KOPT-K1 (cell line): ENCODE measurements around the gene CH25H.
"Not testable (repeated sequence)": the region's sequence is repeated elsewhere in the genome, so short reads cannot be mapped to it uniquely, and the experiment has no call there.

Source experiments
- H3K27ac ChIP-seq: fragments of 200-600 bp; sonication (generic); 2 replicates; pipeline ENCODE4 v1.5.1; 2016; ENCODE audit warnings: antibody characterized with exemption, mild to moderate bottlenecking, low read depth, low read length; ENCODE audit not compliant: poor library complexity, severe bottlenecking
- H3K36me3 ChIP-seq: fragments of 200-600 bp; sonication (generic); 2 replicates; pipeline ENCODE4 v1.5.1; 2017; ENCODE audit warnings: antibody characterized with exemption, mild to moderate bottlenecking, low read length, moderate library complexity; ENCODE audit not compliant: insufficient read depth
- H3K9me3 ChIP-seq: fragments of 200-600 bp; sonication (generic); 2 replicates; pipeline ENCODE4 v1.5.1; 2017; ENCODE audit warnings: antibody characterized with exemption, low read length, mild to moderate bottlenecking; ENCODE audit not compliant: insufficient read depth, poor library complexity, severe bottlenecking

CH25H gene

GRCh38 chr10:89207181-89207800 is at the start of gene CH25H:
Gene CH25H (minus strand): TSS chr10:89207317. CDS start chr10:89207292, 25 bp downstream.
- no peaks in the 10 kb centered on the region for H3K9me3 ChIP-seq
- no peaks in the 10 kb centered on the region for H3K36me3 ChIP-seq
- H3K27ac ChIP-seq: no peak within 1 kb of the TSS

- H3K36me3 ChIP-seq: no peaks in the 10 kb centered on the region
- no peak overlapping the region for H3K27ac ChIP-seq
- H3K9me3 ChIP-seq: peaks cover 26% of the 10 kb centered on the region
These were observed 49.2 kb upstream of the CH25H start for GRCh38 chr10:89256340-89256739.

- Histone ChIP-seq H3K9me3 (peaks cover 26% of the 10 kb centered on the region), H3K27ac (no peak overlapping the region), H3K36me3 (no peaks in the 10 kb centered on the region)
These were observed 48.7 kb upstream of the CH25H start for GRCh38 chr10:89255793-89256192.

- not testable (repeated sequence) for H3K27ac ChIP-seq, H3K36me3 ChIP-seq
- peaks cover 26% of the 10 kb centered on the region for H3K9me3 ChIP-seq
These were observed 48.0 kb upstream of the CH25H start for GRCh38 chr10:89255091-89255579.

GRCh38 chr10:89252225-89252585 is 45.1 kb upstream of the CH25H start:
- Histone ChIP-seq H3K9me3 (peaks cover 26% of the 10 kb centered on the region), H3K36me3 (no peaks in the 10 kb centered on the region), H3K27ac (peak overlapping the region; percentile 29)

- H3K9me3 ChIP-seq: peaks cover 26% of the 10 kb centered on the region
- peak within 1 kb of the TSS; percentile 69 for H3K27ac ChIP-seq
- no peaks in the 10 kb centered on the region for H3K36me3 ChIP-seq
These were observed 44.5 kb upstream of the CH25H start, which contains the start of gene LIPA for GRCh38 chr10:89251409-89252224. Gene LIPA (minus strand): TSS chr10:89251775. CDS start chr10:89247648, 4,127 bp downstream.

GRCh38 chr10:89250865-89251408 is 43.8 kb upstream of the CH25H start:
- Histone ChIP-seq H3K9me3 (peaks cover 26% of the 10 kb centered on the region), H3K27ac (peak overlapping the region; percentile 69), H3K36me3 (no peaks in the 10 kb centered on the region)

GRCh38 chr10:89248990-89249389 is 41.9 kb upstream of the CH25H start:
- Histone ChIP-seq H3K27ac (no peak overlapping the region), H3K36me3 (no peaks in the 10 kb centered on the region), H3K9me3 (peaks cover 17% of the 10 kb centered on the region)

- not testable (repeated sequence) for H3K36me3 ChIP-seq, H3K27ac ChIP-seq, H3K9me3 ChIP-seq
These were observed 40.5 kb upstream of the CH25H start for GRCh38 chr10:89247623-89248022.

GRCh38 chr10:89245802-89246201 is 38.7 kb upstream of the CH25H start:
- H3K27ac ChIP-seq: no peak overlapping the region
- no peaks in the 10 kb centered on the region for H3K36me3 ChIP-seq
- H3K9me3 ChIP-seq: no peaks in the 10 kb centered on the region

GRCh38 chr10:89242840-89243568 is 35.9 kb upstream of the CH25H start:
- Histone ChIP-seq H3K9me3 (no peaks in the 10 kb centered on the region), H3K27ac (no peak overlapping the region), H3K36me3 (0 out of 2 replicates have a peak, but pooled peaks cover 4% of the 10 kb centered on the region)

- Histone ChIP-seq H3K9me3 (no peaks in the 10 kb centered on the region), H3K36me3 (peaks cover 4% of the 10 kb centered on the region; the same call in 1 of the 2 replicates), H3K27ac (no peak overlapping the region)
These were observed 35.2 kb upstream of the CH25H start for GRCh38 chr10:89242345-89242684.

GRCh38 chr10:89241486-89242344 is 34.6 kb upstream of the CH25H start:
- Histone ChIP-seq H3K36me3 (peaks cover 4% of the 10 kb centered on the region; the same call in 1 of the 2 replicates), H3K27ac (no peak overlapping the region), H3K9me3 (no peaks in the 10 kb centered on the region)

GRCh38 chr10:89241026-89241425 is 33.9 kb upstream of the CH25H start:
- H3K27ac ChIP-seq: no peak overlapping the region
- peaks cover 4% of the 10 kb centered on the region; the same call in 1 of the 2 replicates for H3K36me3 ChIP-seq
- no peaks in the 10 kb centered on the region for H3K9me3 ChIP-seq
